NCI-H1092 treated with DMSO at 0.1 percent for 48 hours (cell line): Measurements from ENCODE around the gene PIK3C2G.

Source experiments
- DNase-seq: peaks from one replicate; lab custom pipeline; 2025; lab: John Stamatoyannopoulos, UW

PIK3C2G gene

DNA sequence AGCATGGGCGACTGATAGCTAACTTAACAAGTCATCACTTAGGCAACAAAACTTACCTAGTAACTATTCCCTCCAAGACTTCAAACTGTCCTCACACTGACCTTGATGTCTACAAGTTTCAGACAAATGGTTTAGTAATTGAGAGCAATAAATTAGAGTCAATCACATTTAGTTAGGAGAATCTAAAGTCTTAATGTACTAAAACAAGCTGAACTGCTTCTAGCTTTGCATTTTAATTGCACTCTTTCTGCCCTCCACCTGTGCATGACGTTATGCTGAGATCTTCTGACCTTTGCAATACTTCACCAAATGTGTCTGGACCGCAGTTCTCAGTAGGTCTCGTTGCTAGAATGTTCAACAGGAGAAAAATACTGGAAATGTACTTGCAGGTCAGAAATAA lies 158.0 kb downstream of the PIK3C2G start:
- no peak for DNase-seq

GRCh38 chr12:18421867-18422266 lies 160.5 kb downstream of the PIK3C2G start:
- DNase-seq: no peak

- DNase-seq: no peak
Measured at GRCh38 chr12:18422871-18423270, 161.6 kb downstream of the PIK3C2G start.

GRCh38 chr12:18424857-18425256 lies 163.5 kb downstream of the PIK3C2G start:
- DNase-seq: no peak

DNA sequence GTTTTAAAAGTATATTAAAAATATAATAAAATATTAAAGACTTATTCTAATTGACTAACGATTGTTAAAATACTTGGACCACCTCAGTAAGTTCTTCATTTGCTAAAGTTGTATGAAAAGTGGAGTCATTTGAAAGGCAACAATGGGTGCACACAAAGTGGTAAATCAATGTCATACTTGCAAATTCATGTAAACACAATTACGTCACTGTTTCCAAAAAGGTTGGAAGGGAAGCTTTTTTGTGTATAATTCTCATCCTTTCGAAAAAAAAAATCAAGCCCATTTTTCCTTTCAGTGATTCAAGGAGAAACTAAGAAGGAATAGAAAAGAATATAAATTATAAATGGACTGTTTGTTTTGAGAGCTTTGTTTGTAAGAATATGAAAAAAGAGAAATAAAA lies 166.2 kb downstream of the PIK3C2G start:
- no peak for DNase-seq

DNA sequence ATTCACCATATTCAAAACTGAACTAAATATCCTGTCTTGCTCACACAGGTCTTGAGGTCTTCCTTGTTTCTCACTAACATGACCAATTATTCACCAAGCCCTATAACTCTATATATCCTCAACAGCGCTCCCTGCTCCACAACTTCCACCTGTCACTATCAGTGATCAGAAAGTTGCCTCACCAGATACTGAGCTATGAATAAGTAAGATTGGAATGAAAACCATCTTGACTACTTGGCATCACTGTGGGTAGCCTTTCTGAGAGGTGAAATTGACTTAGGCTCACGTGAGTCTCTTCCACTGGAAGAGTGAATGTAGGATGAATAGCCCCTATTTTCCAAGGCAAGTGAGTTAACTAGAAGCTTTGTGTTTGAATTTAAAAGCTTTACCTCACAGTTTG lies 167.1 kb downstream of the PIK3C2G start:
- DNase-seq: no peak

- no peak for DNase-seq
Measured at GRCh38 chr12:18429366-18429765, 168.0 kb downstream of the PIK3C2G start.

DNA sequence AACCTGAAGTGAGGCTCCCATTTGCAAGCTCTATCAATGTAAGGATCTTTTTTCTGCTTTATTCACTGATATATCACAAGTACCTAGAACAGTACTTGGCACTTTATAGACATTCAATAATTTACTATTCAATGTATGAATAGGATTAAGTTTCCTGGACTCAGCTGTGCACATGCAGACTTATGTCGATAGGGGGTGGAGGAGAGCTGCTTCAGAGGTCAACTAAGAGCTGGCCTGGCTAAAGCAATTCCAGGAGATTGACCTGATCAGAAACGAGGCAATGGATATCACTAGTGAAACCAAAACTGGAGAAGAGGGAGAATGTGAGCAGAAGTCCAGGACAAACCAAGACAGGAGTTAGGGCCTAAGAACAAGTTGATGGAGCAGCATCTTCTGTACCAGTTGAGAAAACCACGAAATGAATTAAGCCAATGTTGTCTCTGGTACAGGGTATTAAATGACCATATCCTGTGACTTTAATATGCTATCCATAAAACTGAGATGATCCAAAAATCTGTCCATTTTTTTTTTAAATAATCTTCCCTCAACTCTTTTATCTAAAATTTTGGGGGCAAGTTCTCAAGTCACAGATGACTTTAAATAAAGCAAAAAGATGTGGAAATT lies 169.2 kb downstream of the PIK3C2G start:
- DNase-seq: peak; percentile 58

- no peak for DNase-seq
Measured at GRCh38 chr12:18431771-18432170, 170.5 kb downstream of the PIK3C2G start.

DNA sequence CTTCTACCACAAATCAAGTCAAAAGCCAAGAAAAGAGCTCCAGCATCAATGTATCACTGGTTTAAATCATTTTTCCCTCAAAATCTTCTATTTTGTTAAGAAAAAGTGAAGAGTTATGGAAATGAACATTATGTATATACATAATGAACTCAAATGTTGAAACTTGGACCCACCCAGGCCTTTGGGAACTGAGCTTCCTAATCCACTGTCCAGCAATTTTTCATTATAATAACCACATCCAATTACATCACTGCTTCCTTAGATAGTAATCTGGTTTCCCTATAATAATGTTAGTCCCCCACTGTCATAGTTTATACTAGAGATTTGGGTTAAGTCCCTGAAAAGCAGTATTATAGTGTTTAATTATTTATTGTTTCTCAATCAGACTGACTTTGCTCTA lies 170.9 kb downstream of the PIK3C2G start:
- DNase-seq: no peak

DNA sequence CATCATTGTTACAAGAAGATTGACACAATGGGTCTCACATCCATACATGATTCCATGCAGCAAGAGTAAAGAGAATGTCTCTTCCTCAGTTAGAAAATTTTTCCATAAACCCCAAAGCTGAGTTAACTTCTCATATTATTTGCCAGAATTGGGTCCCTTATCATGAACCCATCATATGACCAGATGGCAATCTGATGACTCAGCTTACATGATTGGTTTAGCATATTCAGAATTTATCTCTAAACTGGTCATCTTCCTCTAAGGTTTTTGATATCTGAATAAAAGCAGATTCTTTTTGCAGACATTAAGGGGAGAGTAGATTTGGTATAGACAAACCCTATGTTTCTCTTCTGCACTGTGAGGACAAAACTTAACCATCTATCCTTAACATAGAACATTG lies 174.9 kb downstream of the PIK3C2G start:
- DNase-seq: no peak

DNA sequence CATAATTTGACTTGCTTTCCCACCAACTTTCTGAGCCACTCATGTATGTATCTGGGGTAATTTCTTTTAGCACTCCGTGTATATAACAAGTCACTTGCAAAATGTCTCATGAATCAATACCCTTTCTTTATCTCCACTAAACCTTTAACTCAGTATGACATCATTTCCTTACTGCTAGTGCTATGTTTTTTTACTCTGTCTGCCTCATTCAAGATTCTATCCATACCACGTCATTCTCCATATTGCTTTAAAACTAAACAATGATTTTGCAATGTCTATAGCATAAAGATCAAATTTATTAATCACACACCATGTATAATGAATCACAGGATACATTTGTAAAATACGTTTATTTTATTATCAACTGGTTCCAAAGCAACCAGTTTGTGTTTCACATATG lies 178.2 kb downstream of the PIK3C2G start:
- no peak for DNase-seq

DNA sequence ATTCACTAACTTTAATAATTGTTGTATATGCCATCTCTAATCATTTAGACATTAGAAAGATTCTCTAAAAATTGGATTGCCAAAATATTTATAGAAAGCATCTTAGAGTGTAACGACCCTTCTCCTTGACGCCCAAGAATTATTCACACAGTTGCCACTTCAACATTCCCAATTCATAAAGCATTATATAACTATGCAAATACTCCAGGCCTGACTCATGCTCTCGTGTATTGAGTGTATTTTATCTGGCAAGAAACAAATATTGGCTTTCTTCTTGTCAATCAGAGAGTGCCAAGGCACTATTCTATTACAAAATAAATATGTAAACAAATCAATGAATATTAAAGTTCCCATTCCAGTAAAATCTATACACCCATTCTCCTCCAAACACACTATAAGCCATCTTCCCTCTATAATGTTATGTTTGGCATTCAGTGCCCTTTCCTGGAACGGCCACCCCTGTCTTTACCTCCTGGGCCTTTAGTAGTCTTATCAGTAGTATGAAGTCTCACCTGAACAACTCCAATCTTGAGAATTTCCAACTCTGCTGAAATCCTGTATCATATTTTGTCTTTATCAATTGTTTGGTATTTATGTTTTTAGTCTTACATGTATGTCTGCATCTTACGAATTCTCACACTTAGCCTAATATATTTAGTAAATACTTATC lies 182.6 kb downstream of the PIK3C2G start:
- DNase-seq: peak; percentile 56

DNA sequence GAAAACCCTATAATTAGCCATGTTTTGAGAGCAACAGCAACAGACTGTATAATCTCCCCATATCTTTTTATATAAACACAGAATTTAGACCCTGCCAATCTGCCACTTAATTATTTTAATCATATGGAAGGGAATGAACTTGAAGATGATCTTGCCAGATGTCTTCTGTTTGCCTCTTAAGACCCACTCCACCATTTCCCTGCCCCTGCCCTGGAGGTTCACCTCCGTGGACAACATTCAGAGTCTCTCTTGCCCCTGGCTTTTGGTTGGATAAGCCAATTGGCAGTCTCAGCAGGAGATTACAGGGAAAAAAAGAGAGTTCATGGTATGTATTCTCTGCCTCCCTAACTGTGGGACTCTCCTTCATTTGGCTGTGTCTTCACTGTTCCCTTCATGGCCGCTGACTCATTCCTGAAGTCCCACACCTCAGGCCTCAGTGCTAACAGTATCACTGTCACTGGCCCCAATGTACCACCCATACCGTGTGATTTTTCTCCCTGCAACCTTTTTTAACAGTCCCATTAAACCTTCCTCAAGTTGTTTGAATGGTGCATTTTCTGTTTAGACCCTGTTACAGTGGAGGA lies 184.8 kb downstream of the PIK3C2G start:
- DNase-seq: peak; percentile 48

GRCh38 chr12:18454330-18454729 lies 193.0 kb downstream of the PIK3C2G start:
- no peak for DNase-seq

GRCh38 chr12:18456344-18456743 lies 195.0 kb downstream of the PIK3C2G start:
- DNase-seq: no peak

DNA sequence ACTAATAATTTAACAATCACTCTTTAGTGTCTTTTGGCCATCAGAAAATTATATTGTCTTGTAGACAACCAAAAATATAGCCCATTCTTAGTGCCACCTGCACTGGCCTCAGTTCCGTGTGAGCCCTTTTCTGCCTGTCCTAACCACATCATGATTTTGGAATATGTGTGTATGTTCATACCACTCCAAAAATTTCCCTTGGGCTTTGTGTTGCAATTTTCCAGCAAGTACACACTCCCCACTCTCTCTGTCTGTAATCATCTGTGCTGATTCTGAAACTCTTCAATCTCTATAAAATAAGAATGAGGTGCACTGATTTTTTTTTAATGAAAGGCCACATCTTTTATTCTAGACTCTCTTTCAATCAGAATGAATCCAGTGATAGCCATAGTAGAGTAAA lies 196.0 kb downstream of the PIK3C2G start:
- no peak for DNase-seq

- DNase-seq: no peak
Measured at GRCh38 chr12:18461758-18462157, 200.4 kb downstream of the PIK3C2G start.

DNA sequence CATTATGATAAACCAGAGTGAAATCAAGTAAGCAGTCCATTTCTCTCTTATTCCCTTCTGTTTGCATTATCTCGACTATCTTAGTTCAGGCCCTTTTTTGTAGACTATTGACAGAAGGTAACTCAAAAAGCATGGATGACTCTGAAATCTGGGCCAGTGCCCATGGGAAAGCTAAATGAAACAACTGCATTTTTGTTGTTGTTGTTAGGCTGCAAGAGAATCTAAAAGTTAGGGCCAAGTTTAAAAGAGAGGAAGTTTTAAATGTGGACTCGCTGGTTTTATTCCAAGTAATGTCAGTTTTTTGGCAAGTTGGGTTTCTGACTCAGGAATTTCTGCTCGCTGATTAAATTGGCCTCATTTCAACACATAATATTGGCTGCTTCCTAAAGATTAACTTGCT lies 201.1 kb downstream of the PIK3C2G start:
- DNase-seq: no peak

GRCh38 chr12:18467620-18468245 lies 206.4 kb downstream of the PIK3C2G start:
- no peak for DNase-seq

- DNase-seq: no peak
Measured at GRCh38 chr12:18468246-18469075, 207.1 kb downstream of the PIK3C2G start.

DNA sequence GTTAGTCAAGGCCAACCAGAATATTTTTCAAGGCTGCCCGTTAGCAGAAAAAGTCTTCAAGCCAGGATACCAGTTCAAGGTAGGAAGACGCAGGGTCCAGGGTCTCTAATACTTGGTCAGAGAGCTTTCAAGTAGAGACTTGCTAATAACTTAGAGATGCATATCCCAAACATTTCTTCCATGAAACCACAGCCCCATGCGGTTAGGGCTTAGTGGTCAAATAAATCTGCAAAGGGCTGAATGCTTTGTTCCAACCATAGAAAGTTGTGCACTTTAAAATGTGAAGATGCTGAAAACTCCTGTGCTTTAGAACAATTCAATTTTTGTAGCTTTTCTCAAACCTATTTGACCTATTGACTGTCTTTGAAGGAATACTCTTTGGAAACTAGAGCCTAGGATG lies 208.9 kb downstream of the PIK3C2G start:
- no peak for DNase-seq
